Suprapubic skin (tissue), 4 donors: ENCODE measurements around the gene HEXD. TPM values are rescaled to one million over a fixed set of nuclear protein-coding genes. Genes with fewer than 3 reads are reported as not detected.
A peak's percentile ranks its signal among the peaks of the same experiment; 100 is the strongest.
"Not testable (repeated sequence)": the region's sequence is repeated elsewhere in the genome, so short reads cannot be mapped to it uniquely, and the experiment has no call there.

Source experiments
- DNase-seq, 2 donors: peaks; one replicate each; pipeline ENCODE4 v3.0.0-alpha.2; 2019; ENCODE audit warnings: low spot score in 2 of 2
- H3K27ac ChIP-seq: fragments of 200-600 bp; sonication (generic); one replicate; pipeline ENCODE4 v1.5.1; 2019
- H3K27me3 ChIP-seq: fragments of 200-600 bp; sonication (generic); one replicate; pipeline ENCODE4 v1.5.1; 2019
- H3K36me3 ChIP-seq: fragments of 200-600 bp; sonication (generic); one replicate; pipeline ENCODE4 v1.5.1; 2019
- H3K4me1 ChIP-seq: fragments of 200-600 bp; sonication (generic); one replicate; pipeline ENCODE4 v1.5.1; 2019
- H3K4me3 ChIP-seq: fragments of 200-600 bp; sonication (generic); one replicate; pipeline ENCODE4 v1.5.1; 2019; ENCODE audit warnings: mild to moderate bottlenecking
- H3K9me3 ChIP-seq: fragments of 200-600 bp; sonication (generic); one replicate; pipeline ENCODE4 v1.5.1; 2019
- EP300 ChIP-seq: sonication (generic); formaldehyde crosslinking; IDR thresholded peaks from one replicate; pipeline ENCODE4 v1.6.1; 2017; ENCODE audit warnings: antibody characterized with exemption
- POLR2A ChIP-seq, 2 donors: fragments of 450-650 bp; IDR thresholded peaks; one replicate each; pipeline ENCODE4 v1.6.1; 2017; ENCODE audit warnings: antibody characterized with exemption in 2 of 2, mild to moderate bottlenecking in 2 of 2, moderate library complexity in 2 of 2
- POLR2AphosphoS5 ChIP-seq, 3 donors: sonication (generic); formaldehyde crosslinking; IDR thresholded peaks; one replicate each; pipeline ENCODE4 v1.6.1; 2017; ENCODE audit warnings: antibody characterized with exemption in 3 of 3
- WGBS: methylation state at CpG from one replicate; pipeline ENCODE4 v1.1.5; 2018; 5-methylcytosine and 5-hydroxymethylcytosine counted together
- total RNA-seq, 4 donors: library from RNA; depleted of rRNA; stranded (reverse); fragments of >200 nt; gene quantifications; one replicate each; pipeline ENCODE4 v1.1.0, GENCODE V29; 2016
- TF ChIP-seq, protein P1 (sequence below), 2 donors: fragments of 200-600 bp in 1 of 2; fragments of 450-650 bp in 1 of 2; sonication (generic) in 1 of 2; IDR thresholded peaks; one replicate each; pipeline ENCODE4 v1.5.1; 2016 to 2019; ENCODE audit warnings: antibody characterized with exemption in 2 of 2, mild to moderate bottlenecking in 1 of 2, moderate library complexity in 1 of 2

HEXD gene
- total RNA-seq, 4 donors from 2014 or later, result 28.1 to 84.6 (median 33.4) TPM

DNA sequence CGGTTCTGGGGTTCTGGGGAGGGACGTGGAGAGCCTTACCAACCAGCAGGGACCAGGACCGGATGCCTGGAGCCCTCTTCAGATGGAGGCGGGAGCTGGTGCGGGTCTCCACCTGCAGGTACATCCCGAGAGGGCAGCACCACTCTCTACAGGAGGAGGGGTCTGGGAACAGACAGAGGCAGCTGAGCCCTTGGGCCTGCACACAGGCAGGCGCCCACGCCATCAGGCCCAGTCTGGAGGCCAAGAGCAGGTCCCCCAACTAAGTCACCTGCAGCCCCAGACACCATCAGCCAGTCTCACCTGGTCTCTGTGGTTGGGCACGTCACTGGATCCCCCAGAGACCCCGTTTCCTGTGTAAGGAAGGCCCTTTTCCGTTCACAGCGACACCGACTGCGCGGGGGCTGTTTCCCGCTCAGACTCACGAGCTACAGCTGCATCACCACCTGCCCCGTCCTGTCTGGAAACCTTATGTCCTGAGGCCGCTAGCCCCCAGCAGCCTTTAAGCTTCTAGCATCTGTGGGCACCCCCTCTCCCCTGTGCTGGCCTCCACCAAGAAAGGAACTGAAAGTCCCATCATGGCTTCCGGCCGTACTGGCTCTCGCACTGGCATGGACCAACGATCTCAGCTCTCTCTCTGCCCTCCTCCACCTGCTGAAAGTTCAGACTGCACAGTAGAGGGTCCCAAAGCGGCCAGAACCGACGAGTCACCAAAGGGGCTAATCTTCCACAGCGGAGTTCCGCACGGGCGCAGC lies 31.2 kb downstream of the HEXD start:
- Histone ChIP-seq H3K36me3 (no peaks in the 10 kb centered on the region), H3K27ac (peak overlapping the region; percentile 80), H3K4me3 (peak overlapping the region; percentile 64), H3K9me3 (no peaks in the 10 kb centered on the region), H3K27me3 (no peaks in the 10 kb centered on the region), H3K4me1 (peaks cover 46% of the 10 kb centered on the region)
- TF ChIP-seq POLR2A (IDR thresholded peaks at IDR 0.05), result no peak
- TF ChIP-seq, protein P1, sequence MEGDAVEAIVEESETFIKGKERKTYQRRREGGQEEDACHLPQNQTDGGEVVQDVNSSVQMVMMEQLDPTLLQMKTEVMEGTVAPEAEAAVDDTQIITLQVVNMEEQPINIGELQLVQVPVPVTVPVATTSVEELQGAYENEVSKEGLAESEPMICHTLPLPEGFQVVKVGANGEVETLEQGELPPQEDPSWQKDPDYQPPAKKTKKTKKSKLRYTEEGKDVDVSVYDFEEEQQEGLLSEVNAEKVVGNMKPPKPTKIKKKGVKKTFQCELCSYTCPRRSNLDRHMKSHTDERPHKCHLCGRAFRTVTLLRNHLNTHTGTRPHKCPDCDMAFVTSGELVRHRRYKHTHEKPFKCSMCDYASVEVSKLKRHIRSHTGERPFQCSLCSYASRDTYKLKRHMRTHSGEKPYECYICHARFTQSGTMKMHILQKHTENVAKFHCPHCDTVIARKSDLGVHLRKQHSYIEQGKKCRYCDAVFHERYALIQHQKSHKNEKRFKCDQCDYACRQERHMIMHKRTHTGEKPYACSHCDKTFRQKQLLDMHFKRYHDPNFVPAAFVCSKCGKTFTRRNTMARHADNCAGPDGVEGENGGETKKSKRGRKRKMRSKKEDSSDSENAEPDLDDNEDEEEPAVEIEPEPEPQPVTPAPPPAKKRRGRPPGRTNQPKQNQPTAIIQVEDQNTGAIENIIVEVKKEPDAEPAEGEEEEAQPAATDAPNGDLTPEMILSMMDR (IDR thresholded peaks at IDR 0.05), result no peak
- no peak for TF ChIP-seq EP300
- no peak for TF ChIP-seq POLR2AphosphoS5 (IDR thresholded peaks at IDR 0.05)
- DNase-seq, result peak in 1 of 2 donors; percentile 78
- 74% methylated on average over 21 of the region's 30 CpGs for WGBS

DNA sequence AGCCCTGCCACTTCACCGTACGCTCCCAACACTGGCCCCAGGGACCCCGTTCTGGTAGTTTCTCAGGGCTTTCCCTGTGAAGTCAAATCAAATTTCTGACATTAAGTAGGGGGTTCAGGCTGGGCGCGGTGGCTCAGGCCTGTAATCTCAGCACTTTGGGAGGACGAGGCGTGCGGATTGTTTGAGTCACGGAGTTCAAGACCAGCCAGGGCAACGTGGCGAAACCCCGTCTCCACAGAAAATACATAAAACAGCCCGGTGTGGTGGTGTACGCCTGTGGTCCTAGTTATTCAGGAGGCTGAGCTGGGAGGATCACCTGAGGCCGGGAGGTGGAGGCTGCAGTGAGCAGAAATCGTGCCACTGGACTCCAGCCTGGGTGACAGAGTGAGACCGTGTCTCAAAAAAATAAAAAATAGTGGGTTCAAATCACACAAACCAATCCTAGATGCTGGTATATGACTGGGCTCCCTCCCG lies 31.8 kb downstream of the HEXD start:
- DNase-seq, result peak in 1 of 2 donors; percentile 68
- peaks cover 45% of the 10 kb centered on the region for H3K4me1 ChIP-seq
- H3K27me3 ChIP-seq, result no peaks in the 10 kb centered on the region
- H3K9me3 ChIP-seq, result no peaks in the 10 kb centered on the region
- H3K27ac ChIP-seq, result peak overlapping the region; percentile 80
- H3K4me3 ChIP-seq, result peak overlapping the region; percentile 64
- 43% methylated on average over 17 of the region's 18 CpGs for WGBS
- TF ChIP-seq EP300 (no peak), POLR2A (IDR thresholded peaks at IDR 0.05) (no peak), POLR2AphosphoS5 (IDR thresholded peaks at IDR 0.05) (no peak)
- TF ChIP-seq, protein P1 (IDR thresholded peaks at IDR 0.05), result no peak
- H3K36me3 ChIP-seq, result no peaks in the 10 kb centered on the region

- WGBS, result under 1% methylated on average over 70 of the region's 91 CpGs
- peak in 1 of 2 donors; percentile 39 for TF ChIP-seq POLR2A (IDR thresholded peaks at IDR 0.05)
- no peak for TF ChIP-seq EP300
- peak in 2 of 3 donors; percentile 18 to 59 for TF ChIP-seq POLR2AphosphoS5 (IDR thresholded peaks at IDR 0.05)
- TF ChIP-seq, protein P1 (IDR thresholded peaks at IDR 0.05), result no peak
- H3K27ac ChIP-seq, result peak within 1 kb of the TSS; percentile 80
These were observed 32.4 kb downstream of the HEXD start, which contains the start of gene CYBC1 for GRCh38 chr17:82450357-82451106. Gene CYBC1 (minus strand): TSS chr17:82450752. CDS start chr17:82449254, 1,498 bp downstream.

DNA sequence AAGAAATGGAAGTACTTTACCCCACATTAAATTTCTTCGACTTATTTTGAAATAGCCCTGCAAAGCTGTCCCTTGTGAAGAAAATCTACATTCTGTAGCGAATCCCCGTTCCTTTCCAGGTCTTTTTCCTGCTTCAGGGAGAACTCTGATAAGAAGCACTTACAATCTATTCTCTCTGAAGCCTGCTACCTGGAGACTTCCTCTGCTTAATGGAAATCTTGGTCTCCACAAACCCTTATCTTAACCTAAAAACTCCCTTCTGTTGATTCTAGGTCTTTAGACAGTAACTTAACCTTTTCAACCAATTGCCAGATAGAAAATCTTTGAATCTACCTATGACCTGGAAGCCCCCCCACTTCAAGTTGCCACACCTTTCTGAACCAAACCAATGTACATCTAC lies 34.0 kb downstream of the HEXD start:
- 94% methylated on average over 3 of the region's 3 CpGs for WGBS
- TF ChIP-seq POLR2AphosphoS5 (IDR thresholded peaks at IDR 0.05), result no peak
- TF ChIP-seq, protein P1 (IDR thresholded peaks at IDR 0.05), result no peak
- no peak for TF ChIP-seq EP300
- no peak for TF ChIP-seq POLR2A (IDR thresholded peaks at IDR 0.05)
- Histone ChIP-seq H3K4me1 (peaks cover 35% of the 10 kb centered on the region), H3K27me3 (no peaks in the 10 kb centered on the region), H3K36me3 (no peaks in the 10 kb centered on the region), H3K9me3 (no peaks in the 10 kb centered on the region), H3K27ac (no peak overlapping the region), H3K4me3 (no peak overlapping the region)
- DNase-seq, result no peak

More at GRCh38 chr17:82450357-82451106, 32.4 kb downstream of the HEXD start, which contains the start of gene CYBC1:
- DNase-seq, result peak; percentile 94 to 97
- H3K27me3 ChIP-seq, result no peaks in the 10 kb centered on the region
- peaks cover 39% of the 10 kb centered on the region for H3K4me1 ChIP-seq
- no peaks in the 10 kb centered on the region for H3K9me3 ChIP-seq
- peak within 1 kb of the TSS; percentile 64 for H3K4me3 ChIP-seq
- H3K36me3 ChIP-seq, result no peaks in the 10 kb centered on the region

DNA sequence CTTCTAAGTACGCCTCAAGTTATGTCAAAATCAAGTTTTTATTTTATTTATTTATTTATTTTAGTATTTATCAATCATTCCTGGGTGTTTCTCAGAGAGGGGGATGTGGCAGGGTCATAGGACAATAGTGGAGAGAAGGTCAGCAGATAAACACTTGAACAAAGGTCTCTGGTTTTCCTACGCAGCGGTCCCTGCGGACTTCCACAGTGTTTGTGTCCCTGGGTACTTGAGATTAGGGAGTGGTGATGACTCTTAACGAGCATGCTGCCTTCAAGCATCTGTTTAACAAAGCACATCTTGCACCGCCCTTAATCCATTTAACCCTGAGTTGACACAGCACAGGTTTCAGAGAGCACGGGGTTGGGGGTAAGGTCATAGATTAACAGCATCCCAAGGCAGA lies 35.0 kb downstream of the HEXD start:
- not testable (repeated sequence) for H3K36me3 ChIP-seq, H3K27ac ChIP-seq, DNase-seq, H3K9me3 ChIP-seq, H3K27me3 ChIP-seq, H3K4me3 ChIP-seq
- 83% methylated on average over 7 of the region's 7 CpGs for WGBS
- H3K4me1 ChIP-seq, result peaks cover 41% of the 10 kb centered on the region

- not testable (repeated sequence) for H3K27ac ChIP-seq
These were observed 35.6 kb downstream of the HEXD start for GRCh38 chr17:82453706-82454105.

More at GRCh38 chr17:82453706-82454105, 35.6 kb downstream of the HEXD start:
- H3K9me3 ChIP-seq, H3K4me3 ChIP-seq, H3K27me3 ChIP-seq, H3K36me3 ChIP-seq, DNase-seq: not testable (repeated sequence)
- 94% methylated on average over 21 of the region's 21 CpGs for WGBS
- peaks cover 40% of the 10 kb centered on the region for H3K4me1 ChIP-seq
